ENCODE measurements around the gene HPD.
"Not testable (repeated sequence)": the region's sequence is repeated elsewhere in the genome, so short reads cannot be mapped to it uniquely, and the experiment has no call there.

Gene HPD

GRCh38 chr12:121888083-121888477 lies 29.4 kb upstream of the HPD start:
- no peak for TF ChIP-seq MYC (IDR thresholded peaks at IDR 0.05; ENCODE audit: low read depth, low read length)
- no peak for TF ChIP-seq MAX (IDR thresholded peaks at IDR 0.05; ENCODE audit: low read depth, low read length)
- no peak for TF ChIP-seq POLR2A (IDR thresholded peaks at IDR 0.05; ENCODE audit: extremely low read depth, insufficient read length)
- no peak for TF ChIP-seq CTCF (IDR thresholded peaks at IDR 0.05; ENCODE audit: low read depth, low read length)
- no peak for DNase-seq (ENCODE audit: low read depth)
- peak overlapping the region; percentile 92 for H3K4me3 ChIP-seq (ENCODE audit: low read depth, low read length)

- H3K4me3 ChIP-seq (ENCODE audit: low read depth, low read length); DNase-seq (ENCODE audit: low read depth): not testable (repeated sequence)
These were observed 26.5 kb upstream of the HPD start for GRCh38 chr12:121885129-121885528.

- DNase-seq (ENCODE audit: low read depth): no peak
- no peak overlapping the region for H3K4me3 ChIP-seq (ENCODE audit: low read depth, low read length)
- no peak for TF ChIP-seq MYC (IDR thresholded peaks at IDR 0.05; ENCODE audit: low read depth, low read length)
- TF ChIP-seq CTCF (IDR thresholded peaks at IDR 0.05; ENCODE audit: low read depth, low read length): no peak
- TF ChIP-seq POLR2A (IDR thresholded peaks at IDR 0.05; ENCODE audit: extremely low read depth, insufficient read length): no peak
- no peak for TF ChIP-seq MAX (IDR thresholded peaks at IDR 0.05; ENCODE audit: low read depth, low read length)
These were observed 24.6 kb upstream of the HPD start for GRCh38 chr12:121883315-121883660.

- H3K4me3 ChIP-seq (ENCODE audit: low read depth, low read length); DNase-seq (ENCODE audit: low read depth): not testable (repeated sequence)
These were observed 17.4 kb upstream of the HPD start for GRCh38 chr12:121876080-121876447.

- TF ChIP-seq MAX (IDR thresholded peaks at IDR 0.05; ENCODE audit: low read depth, low read length) (no peak), POLR2A (IDR thresholded peaks at IDR 0.05; ENCODE audit: extremely low read depth, insufficient read length) (no peak), CTCF (IDR thresholded peaks at IDR 0.05; ENCODE audit: low read depth, low read length) (no peak), MYC (IDR thresholded peaks at IDR 0.05; ENCODE audit: low read depth, low read length) (no peak)
- DNase-seq (ENCODE audit: low read depth): no peak
- H3K4me3 ChIP-seq (ENCODE audit: low read depth, low read length): no peak overlapping the region
These were observed 16.9 kb upstream of the HPD start for GRCh38 chr12:121875582-121875981.

GRCh38 chr12:121874071-121874470 lies 15.4 kb upstream of the HPD start:
- no peak overlapping the region for H3K4me3 ChIP-seq (ENCODE audit: low read depth, low read length)
- no peak for DNase-seq (ENCODE audit: low read depth)
- TF ChIP-seq MAX (IDR thresholded peaks at IDR 0.05; ENCODE audit: low read depth, low read length) (no peak), POLR2A (IDR thresholded peaks at IDR 0.05; ENCODE audit: extremely low read depth, insufficient read length) (no peak), MYC (IDR thresholded peaks at IDR 0.05; ENCODE audit: low read depth, low read length) (no peak)

GRCh38 chr12:121873216-121873569 lies 14.5 kb upstream of the HPD start:
- no peak for DNase-seq (ENCODE audit: low read depth)
- no peak for TF ChIP-seq CTCF (IDR thresholded peaks at IDR 0.05; ENCODE audit: low read depth, low read length)
- no peak for TF ChIP-seq MAX (IDR thresholded peaks at IDR 0.05; ENCODE audit: low read depth, low read length)
- TF ChIP-seq POLR2A (IDR thresholded peaks at IDR 0.05; ENCODE audit: extremely low read depth, insufficient read length): no peak
- TF ChIP-seq MYC (IDR thresholded peaks at IDR 0.05; ENCODE audit: low read depth, low read length): no peak
- no peak overlapping the region for H3K4me3 ChIP-seq (ENCODE audit: low read depth, low read length)
